ENCODE data around the gene C6orf15.

DNA sequence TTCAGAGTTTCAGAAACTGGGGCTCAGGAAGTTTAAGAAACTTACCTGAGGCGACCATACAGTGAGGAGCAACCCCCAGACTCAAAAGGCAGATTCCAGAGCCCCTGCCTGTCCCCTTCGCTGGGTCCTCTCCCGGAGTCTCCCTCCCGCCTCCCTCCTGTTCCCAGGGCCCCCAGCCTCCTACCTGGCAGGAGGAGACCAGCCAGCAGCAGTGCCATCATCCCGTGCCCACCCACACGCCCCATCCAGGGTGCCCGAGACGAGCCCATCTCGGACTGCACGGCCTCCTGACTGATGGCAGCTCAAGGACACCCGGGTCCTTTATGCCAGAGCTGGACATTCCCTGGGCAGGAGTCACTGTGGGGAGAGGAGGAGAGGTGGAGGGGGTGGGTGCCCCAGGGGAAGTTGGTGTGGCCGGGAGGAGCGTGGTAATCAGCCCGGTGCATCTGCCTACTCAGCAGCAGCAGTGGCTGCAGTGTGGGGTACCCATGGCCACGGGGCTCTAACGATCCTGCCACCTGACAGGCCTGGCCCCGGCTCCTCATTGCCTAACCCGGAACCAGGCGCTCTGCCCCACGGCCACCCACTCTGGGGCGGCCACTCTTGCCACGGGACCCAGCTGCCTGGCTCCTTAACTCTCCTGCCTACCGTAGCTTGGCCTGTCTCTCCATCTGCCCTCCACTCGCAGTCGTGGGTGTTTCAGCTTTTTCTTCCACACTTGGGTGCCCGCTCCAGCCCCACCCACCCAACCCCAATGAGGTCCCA lies 8.0 kb upstream of the C6orf15 start, which contains the start of gene CDSN:
- no peak for TF ChIP-seq CTCF (IDR thresholded peaks at IDR 0.05)
- TF ChIP-seq SIN3A (IDR thresholded peaks at IDR 0.05; ENCODE audit: borderline replicate concordance, insufficient read depth, low read depth, low read length), result no peak
- TF ChIP-seq, protein P1, sequence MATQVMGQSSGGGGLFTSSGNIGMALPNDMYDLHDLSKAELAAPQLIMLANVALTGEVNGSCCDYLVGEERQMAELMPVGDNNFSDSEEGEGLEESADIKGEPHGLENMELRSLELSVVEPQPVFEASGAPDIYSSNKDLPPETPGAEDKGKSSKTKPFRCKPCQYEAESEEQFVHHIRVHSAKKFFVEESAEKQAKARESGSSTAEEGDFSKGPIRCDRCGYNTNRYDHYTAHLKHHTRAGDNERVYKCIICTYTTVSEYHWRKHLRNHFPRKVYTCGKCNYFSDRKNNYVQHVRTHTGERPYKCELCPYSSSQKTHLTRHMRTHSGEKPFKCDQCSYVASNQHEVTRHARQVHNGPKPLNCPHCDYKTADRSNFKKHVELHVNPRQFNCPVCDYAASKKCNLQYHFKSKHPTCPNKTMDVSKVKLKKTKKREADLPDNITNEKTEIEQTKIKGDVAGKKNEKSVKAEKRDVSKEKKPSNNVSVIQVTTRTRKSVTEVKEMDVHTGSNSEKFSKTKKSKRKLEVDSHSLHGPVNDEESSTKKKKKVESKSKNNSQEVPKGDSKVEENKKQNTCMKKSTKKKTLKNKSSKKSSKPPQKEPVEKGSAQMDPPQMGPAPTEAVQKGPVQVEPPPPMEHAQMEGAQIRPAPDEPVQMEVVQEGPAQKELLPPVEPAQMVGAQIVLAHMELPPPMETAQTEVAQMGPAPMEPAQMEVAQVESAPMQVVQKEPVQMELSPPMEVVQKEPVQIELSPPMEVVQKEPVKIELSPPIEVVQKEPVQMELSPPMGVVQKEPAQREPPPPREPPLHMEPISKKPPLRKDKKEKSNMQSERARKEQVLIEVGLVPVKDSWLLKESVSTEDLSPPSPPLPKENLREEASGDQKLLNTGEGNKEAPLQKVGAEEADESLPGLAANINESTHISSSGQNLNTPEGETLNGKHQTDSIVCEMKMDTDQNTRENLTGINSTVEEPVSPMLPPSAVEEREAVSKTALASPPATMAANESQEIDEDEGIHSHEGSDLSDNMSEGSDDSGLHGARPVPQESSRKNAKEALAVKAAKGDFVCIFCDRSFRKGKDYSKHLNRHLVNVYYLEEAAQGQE (IDR thresholded peaks at IDR 0.05; ENCODE audit: insufficient read depth in 1 of 2, low read depth in 2 of 2, low read length in 1 of 2), result no peak
- no peak for TF ChIP-seq POLR2AphosphoS5 (IDR thresholded peaks at IDR 0.05; ENCODE audit: low read depth, low read length)
- TF ChIP-seq TCF7L2 (IDR thresholded peaks at IDR 0.05; ENCODE audit: low read depth, low read length), result no peak
